ENCODE measurements around the gene MC3R.
"Not testable (repeated sequence)": the region's sequence is repeated elsewhere in the genome, so short reads cannot be mapped to it uniquely, and the experiment has no call there.

MC3R gene

DNA sequence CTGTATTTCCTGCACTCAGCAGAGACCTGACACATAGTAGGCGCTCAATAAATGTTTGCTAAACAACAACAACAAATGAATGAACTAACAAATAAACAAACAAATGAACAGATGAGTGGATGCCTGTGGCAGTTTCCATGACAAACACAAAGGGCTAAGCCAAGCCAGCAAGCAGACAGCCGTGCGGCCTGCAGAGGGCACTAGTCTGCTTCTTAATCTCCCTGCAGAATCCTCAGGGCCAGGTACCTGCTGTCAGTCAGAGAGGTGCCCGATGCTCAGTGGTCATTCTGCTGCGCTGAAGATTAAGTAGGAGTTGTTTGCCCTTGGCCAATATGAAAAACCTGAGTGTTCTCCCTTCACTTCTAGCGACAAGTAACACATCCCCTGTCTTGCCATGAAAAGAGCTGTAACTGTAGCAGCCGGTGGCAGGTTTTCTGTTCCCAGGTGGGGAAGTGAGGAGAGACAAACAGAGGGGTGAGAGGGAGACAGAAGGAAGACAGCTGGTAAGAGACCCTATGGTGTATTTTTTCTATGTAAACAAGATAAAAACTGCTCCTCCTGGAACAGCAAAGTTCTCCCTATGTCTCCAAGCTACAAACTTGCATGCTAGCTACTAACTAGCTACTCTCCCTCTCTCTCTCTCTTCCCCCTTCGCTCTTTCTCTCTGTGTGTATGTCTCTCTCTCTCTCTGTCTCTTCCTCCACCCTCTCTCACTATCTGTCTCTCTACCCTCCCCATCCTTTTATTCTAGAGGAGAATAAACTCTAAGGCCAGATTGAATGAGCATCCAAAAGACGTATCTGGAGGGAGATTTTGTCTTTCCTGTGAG is at the start of gene MC3R:
TSS of gene MC3R (plus strand) at position 779 of the 829 bp plus-strand sequence. CDS start 112 bp downstream, outside the sequence.
- DNase-seq (ENCODE audit: low spot score) = peak; percentile 34

DNA sequence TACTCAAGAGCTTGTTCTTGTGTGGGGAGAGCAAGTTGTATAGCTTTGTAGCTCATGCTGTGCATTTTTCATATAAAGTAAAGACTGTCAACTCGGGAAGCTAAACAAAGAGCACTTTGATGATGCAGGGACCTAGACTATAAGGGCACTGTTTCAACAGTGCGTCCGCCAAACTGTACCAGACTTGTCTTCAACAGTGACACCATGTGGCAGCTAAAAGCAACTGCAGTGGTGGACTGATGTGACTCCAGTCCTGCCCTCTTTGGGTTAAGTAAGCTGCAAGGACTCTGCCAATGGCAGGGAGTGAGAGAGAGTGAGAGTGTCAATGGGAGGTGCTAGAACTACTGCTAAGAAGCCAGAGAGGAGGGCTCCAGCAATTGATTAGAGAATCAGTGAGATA is 48.1 kb upstream of the MC3R start:
- no peak for DNase-seq (ENCODE audit: low spot score)

DNA sequence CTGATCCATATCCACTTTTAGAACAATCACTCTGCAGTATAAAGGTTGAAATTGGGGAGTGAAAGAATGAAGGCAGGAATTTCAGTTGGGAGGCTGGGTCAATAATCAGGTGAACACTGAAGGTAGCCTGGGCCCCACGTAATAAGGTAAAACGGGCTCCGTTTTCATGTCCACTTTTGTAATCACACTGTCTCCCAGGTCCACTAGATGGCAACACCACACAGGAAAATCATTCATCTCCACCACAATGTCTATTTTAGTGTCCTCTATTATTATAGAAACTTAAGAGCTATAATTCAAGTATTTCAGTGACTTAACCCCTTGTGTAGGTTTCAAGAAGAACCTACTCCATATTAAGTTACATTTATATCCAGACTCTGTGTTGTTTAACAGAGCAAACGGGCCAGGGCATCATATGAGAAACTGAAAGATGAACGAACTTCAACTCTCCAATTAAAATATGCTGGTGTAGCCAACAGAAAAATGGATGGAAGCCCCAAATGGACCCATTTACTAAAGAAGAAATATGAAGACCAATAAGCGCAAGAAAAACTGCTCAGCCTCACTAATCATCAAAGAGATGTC is 45.9 kb upstream of the MC3R start:
- no peak for DNase-seq (ENCODE audit: low spot score)

DNA sequence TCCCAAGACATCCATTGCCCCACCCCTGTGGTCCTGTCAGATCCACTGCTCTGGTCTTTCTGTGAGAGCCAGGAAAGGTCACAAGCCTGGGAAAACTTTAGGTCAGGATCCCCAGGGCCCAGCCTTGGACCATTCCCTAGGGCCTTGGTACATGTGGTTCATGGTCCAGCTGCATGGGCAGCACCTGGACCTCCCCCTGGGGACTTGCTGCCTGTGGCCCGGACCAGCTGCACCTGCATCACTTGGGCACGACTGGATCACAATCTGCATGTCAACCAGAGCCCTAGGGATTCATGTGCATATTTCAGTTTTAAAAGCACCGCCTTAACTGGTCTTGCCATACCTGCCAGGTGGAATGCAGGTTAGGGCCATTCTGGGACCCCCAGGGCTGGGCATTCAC is 44.3 kb upstream of the MC3R start:
- DNase-seq (ENCODE audit: low spot score) = no peak

DNA sequence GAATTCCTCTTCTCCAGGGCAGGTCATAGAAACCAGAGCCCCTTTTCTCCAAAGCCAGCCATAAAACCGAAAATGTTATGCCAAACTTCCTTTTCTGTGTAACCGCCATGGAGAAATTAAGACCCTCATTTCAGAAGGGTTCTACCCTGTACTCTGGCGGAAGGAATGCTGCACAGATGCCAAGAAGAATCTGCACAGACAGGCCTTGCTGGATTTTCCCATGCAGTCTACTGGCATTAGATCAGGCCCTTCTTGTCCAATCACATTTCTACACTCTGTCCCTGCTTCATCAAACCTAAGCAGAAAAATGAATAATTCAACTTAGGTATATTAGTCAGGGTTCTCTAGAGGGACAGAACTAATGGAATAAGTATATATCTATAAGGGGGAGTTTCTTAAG is 43.2 kb upstream of the MC3R start:
- DNase-seq (ENCODE audit: low spot score) = no peak

DNA sequence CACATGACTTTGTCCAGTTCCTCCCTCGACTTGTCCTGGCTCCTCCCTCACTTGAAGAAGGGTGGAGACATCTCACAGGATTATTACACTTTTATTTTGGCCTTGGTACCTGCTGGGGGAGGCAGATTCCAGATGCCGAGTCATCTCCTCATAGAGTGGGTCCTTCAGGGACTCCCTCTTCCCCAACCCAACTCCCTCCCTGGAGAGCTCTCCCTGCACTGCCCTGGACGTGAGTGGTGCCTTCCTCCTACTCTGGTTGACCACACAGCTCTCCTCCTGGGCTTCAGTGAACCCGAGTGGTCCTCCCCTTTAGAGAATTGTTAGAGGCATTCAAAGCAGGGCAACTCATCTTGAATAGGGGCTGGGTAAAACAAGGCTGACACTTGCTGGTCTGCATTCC is 40.9 kb upstream of the MC3R start:
- DNase-seq (ENCODE audit: low spot score) = no peak

DNA sequence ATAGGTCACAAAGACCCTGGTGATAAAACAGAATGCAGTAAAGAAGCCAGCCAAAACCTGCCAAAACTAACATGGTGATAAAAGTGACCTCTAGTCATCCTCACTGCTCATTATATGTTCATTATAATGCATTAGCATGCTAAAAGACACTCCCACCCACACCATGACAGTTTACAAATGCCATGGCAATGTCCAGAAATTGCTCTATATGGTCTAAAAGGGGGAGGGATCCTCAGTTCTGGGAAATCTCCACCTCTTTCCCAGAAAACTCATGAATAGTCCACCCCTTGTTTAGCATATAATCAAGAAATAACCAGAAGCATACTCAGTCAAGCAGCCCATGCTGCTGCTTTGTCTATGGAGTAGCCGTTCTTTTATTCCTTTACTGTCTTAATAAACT is 40.4 kb upstream of the MC3R start:
- DNase-seq (ENCODE audit: low spot score) = no peak

DNA sequence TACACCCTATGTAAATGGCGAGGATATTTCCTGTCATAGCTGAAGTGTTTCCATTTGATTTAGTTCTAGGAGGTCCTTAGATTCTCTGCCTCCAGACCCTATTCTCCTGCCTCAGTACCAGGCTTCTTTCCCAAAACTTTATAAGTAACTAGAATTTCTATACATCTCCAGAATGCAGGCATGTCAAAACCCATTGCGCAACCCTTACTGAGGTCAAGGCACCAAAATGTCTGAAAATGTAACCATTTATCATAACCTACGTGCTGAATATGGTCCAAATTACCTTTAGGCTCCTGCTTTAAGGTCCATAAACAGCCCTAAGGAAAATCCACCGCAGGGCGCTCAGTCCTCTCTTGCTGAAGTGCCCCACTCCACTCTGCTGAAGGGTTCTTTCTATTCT is 37.5 kb upstream of the MC3R start:
- no peak for DNase-seq (ENCODE audit: low spot score)

DNA sequence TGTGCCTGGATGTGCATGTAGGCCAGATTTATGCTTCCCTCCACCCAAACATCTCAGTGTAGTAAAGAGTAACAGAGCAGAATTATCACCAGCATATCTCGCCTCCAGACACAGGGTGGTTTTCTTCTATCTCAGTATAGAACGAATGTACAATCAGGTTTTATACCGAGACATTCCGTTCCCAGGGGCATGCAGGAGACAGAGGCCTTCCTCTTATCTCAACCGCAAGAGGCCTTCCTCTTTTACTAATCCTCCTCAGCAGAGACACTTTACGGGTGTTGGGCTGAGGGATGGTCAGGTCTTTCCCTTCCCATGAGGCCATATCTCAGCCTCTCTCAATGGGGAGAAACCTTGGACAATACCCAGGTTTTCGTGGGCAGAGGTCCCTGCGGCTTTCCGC is 36.4 kb upstream of the MC3R start:
- no peak for DNase-seq (ENCODE audit: low spot score)

DNA sequence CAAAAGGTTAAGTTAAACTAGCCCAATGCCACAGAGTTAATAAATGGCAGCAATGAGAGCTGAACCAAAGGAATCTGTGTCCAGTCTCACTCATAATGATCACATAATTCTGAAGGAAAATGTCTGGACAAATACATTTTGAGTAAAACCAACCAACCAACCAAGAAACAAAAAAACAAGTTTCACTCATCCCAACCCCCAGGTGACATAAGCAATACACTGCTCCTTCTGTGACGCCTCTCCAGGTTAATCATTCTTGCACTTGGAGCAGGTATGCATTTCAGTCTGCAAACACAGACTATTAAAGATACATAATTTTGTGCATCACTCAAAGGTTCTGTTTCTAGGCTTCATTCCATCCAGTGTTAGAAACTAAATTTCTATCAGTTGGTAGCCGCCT is 35.2 kb upstream of the MC3R start:
- DNase-seq (ENCODE audit: low spot score) = no peak

DNA sequence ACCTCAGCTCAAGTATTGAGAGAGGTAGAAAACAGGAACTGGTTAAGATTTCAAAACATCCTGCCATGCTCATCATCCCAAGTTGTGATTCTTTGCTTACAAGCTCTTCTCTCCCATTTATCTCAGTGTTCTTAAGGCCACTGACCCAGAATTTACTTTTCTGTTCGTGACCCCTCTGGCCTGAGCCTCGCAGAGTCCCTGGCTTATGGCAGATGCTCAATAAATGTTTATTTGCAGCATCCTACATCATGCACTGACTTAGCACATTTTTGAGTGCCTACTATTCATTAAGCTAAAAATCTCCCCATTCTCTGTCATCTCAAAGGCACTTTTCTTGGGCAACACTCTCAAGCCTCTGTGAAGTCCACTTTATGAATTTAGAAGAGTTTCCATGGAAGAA is 33.4 kb upstream of the MC3R start:
- DNase-seq (ENCODE audit: low spot score) = no peak

DNA sequence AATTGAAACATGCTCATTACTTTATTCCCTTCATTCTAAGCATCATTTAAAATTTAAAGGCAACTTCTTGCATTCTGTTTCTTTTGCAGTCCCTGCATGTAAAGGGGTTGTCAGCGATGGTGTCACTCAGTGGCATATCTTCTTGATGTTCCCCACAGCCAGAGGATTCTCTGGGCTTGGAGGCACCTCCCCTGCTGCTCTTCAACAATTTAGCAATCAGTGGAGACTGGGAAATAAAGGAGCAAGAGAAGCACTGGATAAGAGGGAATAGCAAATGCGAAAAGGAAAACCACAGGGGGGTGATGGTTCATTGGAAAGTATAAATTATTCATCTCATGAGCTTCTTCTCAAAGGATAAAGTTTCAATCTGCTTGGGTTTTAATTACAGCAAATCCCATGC is 30.7 kb upstream of the MC3R start:
- no peak for DNase-seq (ENCODE audit: low spot score)

DNA sequence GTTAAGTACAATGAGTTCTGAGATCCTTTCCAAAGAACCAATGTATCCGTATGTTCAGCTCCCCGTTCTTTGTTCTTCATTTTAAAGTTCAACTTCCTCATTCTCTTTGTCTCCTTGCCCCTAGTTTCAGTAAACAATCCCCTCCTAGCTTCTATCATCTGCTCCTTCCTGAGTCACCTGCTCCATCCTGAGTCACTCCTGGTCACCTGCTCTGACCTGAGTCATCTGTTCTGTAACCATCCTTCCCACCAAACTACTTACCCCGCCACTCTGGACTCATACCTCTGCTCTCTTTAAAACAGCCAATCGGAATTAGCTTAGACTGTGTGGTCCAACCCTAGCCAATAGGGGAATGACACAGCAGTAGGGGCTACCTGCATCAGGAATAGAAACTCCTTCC is 27.3 kb upstream of the MC3R start:
- not testable (repeated sequence) for DNase-seq (ENCODE audit: low spot score)

DNA sequence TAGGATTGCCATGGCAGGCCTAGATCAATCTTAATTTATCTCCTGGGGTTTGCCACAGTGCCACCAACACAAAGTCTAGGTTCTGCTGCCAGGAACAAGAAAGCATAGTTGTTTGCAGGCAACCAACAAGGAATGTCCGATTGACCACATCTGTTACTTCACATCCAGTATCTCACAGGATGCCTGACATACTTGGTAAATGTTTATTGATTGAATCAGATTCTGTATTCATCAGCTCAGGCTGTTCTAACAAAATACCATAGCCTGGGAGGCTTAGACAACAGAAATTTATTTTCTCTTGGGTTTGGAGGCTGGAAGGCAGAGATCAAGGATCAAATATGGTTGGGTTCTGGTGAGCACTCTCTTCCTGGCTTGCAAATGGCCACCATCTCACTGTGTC is 26.3 kb upstream of the MC3R start:
- no peak for DNase-seq (ENCODE audit: low spot score)

DNA sequence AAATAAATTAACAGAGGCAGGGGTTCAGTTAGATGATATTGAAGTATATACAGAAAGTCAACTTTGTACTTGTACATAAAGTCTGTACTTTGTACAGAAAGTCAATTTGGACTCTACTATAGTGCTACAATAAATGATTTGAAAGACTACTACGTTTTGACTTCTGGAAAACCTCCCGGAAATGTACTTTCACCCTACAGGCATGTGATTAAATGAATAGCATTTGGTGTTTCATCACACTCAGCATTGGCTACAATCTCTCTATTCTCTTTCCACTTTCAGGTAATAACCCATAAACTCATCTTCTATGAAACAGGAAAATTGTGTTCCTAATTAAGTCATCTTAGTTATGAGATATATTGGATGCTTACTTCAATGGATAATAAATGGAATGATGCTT is 25.6 kb upstream of the MC3R start:
- no peak for DNase-seq (ENCODE audit: low spot score)

DNA sequence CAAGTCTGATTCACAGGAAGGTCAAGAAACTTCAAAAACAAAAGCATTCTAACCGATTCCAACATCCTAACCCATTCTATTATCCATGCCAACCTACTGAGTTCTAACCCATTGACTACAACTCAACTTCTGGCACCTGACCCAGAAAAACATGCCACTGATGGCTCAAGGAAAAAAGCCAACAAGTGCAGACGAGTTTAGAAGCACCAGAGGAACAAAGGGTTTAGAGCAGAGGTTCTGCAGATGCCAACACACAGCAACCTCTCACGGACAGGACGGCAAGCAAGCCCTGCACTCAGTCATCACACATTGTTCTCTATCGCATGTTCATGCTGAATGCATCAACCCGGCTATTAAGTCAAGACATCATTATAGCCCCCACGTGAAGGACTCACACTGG is 25.2 kb upstream of the MC3R start:
- no peak for DNase-seq (ENCODE audit: low spot score)

DNA sequence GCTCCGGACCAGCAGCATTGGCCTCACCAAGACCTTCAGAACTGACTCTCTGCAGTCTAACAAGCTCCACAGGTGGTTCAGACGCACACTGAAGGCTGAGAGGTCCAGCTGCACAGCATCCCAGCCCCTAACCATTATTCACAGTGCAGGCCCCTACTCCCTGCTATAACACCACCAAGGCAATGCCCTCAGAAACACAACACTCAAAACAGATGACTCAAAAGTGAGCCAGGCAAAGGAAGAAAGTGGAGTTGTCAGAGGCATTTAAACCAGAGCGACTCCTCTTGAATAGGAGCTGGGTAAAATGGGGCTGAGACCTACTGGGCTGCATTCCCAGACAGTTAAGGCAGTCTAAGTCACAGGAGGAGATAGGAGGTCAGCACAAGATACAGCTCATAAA is 20.5 kb upstream of the MC3R start:
- no peak for DNase-seq (ENCODE audit: low spot score)

DNA sequence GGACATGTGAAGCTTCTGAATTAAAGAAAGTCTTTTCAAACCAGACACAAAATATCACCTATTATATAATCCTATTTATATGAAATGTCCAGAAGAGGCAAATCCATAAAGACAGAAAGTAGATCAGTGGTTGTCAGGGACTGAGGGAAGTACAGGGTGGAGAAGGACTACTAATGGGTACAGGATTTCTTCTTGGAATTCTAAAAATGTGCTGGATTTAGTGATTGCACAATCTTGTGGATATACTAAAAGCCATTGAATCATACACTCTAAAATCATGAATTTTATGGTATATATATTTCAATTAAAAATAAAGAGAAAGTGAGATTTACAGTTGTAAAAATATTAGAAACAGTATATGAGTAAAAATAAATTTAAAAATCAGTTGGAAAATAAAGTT is 18.7 kb upstream of the MC3R start:
- no peak for DNase-seq (ENCODE audit: low spot score)

DNA sequence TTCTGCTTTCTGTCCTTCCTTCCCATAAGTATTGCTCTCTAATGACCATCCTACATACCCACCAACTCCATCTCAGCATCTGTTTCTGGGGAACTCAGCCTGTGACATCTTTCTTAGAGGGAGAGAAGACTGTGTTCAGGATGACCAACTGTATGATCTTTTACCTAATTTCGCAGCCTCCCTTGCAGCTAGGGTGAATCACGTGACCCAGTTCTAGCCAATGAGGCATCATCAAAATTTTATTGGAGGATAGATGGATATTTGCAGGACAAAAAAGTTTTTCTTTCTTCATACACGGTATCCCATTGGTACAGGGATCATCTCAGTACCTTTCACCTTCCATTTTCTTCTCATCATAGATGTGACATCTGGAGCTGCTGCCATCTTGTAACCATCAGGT is 14.4 kb upstream of the MC3R start:
- DNase-seq (ENCODE audit: low spot score) = no peak

DNA sequence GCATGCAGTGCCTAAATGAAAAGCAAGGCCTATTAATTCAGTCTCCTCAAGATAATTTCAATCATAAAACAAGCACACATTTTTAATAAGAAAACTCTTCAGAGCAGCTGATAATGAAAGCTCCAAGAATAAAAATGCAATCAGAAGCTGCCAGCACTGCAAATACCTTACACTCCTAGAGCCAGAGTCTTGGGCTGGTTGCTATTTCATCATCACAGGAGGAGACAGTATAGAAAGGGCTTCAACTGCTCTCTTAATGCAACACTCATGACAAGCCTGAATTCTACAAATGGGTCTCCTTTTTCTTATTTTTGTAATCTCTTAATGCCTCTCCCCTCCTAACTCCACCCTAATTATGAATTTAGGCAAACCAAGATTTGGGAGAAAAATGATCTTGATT is 11.2 kb upstream of the MC3R start:
- no peak for DNase-seq (ENCODE audit: low spot score)

DNA sequence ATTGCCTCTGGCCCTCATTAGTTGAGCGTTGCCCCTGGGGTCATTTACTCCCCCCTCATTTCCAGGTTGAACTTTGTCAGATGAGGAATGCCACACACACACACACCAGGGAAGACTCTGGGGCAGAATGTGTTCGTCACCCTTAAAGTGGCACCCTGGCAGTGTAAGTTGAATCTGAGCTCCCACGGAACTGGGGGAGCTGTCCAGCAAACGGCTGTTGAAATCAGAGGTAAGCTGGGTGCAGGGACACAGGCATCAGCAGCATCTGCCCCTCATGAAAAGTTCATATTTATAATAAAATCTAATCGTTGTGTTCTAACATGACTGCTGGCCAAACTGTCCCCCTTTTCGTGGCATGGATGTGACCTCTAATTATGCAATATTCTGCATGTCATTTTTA is 4.3 kb upstream of the MC3R start:
- DNase-seq (ENCODE audit: low spot score) = no peak

DNA sequence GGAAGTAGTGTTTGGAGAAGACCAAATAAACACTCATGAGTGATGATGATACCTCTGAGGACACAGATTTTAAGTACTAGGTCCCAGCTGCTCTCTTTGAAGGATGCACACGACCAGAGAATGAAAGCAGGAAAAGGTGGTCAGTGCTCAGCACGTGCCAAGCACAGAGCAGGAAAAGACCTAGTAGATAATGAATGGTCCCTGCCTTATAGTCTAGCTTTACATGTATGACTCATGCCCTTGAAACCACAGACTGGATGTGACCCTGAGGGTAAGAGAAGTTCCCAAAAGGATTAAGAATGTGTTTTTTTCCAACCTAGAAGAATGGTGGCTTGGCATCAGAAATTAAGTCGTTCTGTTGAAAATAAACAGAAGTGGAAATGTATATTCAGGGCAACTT is 2.8 kb upstream of the MC3R start:
- no peak for DNase-seq (ENCODE audit: low spot score)

DNA sequence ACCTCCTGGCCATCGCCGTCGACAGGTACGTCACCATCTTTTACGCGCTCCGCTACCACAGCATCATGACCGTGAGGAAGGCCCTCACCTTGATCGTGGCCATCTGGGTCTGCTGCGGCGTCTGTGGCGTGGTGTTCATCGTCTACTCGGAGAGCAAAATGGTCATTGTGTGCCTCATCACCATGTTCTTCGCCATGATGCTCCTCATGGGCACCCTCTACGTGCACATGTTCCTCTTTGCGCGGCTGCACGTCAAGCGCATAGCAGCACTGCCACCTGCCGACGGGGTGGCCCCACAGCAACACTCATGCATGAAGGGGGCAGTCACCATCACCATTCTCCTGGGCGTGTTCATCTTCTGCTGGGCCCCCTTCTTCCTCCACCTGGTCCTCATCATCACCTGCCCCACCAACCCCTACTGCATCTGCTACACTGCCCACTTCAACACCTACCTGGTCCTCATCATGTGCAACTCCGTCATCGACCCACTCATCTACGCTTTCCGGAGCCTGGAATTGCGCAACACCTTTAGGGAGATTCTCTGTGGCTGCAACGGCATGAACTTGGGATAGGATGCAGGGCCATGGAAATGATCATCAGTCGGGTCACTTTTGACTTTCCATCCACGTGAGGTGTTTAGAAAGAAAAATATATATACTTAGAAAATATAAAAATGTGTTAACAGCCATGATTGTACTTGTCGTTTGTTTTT is 868 bp downstream of the MC3R start:
- no peak for DNase-seq (ENCODE audit: low spot score)

Measured in putamen (tissue), 1 donor.